Measurements from ENCODE around the gene RPS29.

The RPS29 gene

DNA sequence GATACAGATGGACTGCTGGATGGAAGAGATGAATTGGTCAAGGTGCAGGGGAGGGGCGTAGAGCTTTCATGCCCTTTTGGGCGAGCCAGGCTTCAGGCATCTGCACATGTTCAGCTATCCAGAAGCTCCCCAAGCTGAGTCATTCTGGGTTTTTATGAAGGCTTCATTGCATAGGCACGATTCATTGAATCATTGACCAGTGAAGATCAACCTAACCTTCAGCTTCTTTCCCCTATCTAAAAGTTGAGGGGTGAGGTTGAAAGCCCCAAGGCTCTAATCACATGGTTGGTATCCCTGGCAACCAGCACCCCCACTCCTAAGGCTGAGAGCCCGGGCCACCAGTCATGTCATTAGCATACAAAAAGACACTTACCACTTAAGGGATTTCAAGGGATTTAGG, 36.3 kb downstream of the RPS29 start:
- no peak for DNase-seq

DNA sequence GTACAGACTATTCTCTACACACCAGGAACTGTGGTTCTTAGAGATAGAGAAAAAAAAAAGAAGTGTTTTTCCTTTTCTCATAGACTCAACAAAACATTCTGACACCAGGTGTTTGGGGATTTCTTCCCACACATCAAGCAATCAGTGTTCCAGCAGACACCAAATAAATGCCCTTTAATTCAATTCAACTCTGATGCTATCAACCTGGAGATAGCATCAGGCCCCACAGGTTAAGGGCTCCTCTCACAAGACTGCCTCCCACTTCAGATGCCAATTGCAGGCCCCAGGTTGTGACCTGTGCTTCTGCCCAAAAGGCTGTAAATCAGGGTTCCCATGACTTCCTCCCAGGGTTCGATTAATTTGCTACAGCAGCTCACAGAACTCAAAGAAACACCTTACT, 36.7 kb downstream of the RPS29 start:
- DNase-seq, result no peak

DNA sequence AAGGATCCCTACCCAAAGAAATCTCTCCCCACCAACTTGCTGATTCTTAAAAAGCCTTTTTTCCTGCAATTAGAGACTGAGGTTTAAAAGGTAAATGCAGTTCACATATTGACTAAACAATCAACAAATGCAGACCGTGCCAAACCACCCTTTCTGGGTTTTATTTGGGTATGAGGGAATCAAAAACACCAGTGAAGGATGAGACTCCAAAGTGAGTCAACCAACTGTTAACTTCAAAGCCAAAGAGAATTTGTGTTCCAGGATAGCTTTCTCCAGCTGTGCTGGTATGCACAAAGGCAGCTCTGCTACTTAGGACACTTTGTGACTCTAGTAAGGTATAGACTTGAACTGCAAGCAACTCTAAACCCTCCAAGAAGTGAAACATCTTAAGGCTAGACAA, 39.4 kb downstream of the RPS29 start:
- no peak for DNase-seq

DNA sequence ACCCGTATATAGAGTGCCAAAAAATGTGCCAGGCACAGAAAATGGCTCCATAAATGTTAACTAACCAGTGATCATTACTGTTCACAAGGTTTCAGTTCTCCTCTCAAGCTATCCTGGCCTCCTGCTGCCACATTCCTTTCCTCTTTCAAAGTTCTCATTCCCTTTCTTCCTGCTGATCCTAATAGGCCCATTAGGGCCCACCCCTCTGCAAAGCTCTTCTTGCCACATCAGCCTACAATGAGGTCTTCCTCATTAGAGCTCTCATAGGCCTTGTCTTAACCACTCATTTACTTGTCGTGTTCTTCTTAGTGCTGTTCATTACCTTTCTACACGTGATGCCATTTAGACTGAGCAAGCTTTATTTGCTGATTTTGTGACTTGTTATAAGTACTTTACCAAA, 40.5 kb downstream of the RPS29 start:
- no peak for DNase-seq

DNA sequence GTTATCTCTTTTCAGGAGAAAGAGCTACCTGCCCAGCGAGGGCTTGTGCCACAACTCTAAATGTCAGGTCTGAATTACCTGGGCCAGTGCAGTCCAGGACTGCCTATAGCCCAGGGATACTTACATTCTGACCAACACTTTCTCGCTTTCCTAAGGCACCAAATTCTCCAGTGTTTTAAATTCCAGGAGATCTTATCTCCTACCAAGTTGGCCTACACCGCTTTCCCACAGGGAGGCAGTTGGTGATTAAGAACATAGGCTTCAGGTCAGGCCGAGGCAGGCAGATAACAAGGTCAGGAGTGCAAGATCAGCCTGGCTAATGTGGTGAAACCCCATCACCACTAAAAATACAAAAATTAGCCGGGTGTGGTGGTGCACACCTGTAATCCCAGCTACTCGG, 41.1 kb downstream of the RPS29 start:
- no peak for DNase-seq

DNA sequence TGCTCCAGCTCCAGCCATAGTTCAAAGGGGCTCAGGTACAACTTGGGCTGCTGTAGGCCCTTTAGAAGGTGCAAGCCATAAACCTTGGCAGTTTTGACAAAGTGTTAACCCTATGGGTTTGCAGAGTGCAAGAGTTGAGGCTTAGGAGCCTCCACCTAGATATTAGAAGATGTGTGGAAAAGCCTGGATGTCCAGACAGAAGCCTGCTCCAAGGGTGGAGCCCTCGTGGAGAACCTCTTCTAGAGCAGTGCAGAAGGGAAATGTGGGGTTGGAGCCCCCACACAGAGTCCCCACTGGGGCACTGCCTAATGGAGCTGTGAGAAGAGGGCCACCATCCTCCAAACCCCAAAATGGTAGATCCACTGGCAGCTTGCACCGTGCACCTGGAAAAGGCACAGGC, 45.1 kb downstream of the RPS29 start:
- DNase-seq, result no peak

DNA sequence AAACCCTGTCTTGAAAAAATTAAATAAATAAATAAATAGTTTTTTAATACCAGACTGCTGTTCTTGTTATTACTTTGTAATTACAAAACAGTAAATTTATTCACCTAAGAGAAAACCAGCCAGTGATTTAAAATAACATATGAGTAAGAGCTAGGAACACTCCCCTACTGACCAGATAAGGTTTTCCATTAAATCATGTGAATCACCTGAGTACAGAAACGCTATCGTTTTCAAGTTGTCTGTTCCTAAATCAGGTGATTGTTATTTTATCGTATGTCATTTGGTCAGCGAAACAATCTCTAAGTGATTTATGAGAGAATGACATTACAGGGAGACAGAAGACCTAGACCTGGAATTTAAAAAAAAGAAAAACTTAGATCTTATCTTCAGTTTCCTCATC, 47.3 kb downstream of the RPS29 start:
- no peak for DNase-seq

All from activated T-cell treated with anti-CD3 and anti-CD28 coated beads for 4 hours (primary cell).